NK-92 (cell line): ENCODE data around the gene PHKG2.
A peak's percentile ranks its signal among the peaks of the same experiment; 100 is the strongest.

Source experiments
- DNase-seq: peaks from one replicate; lab custom pipeline; 2025; ENCODE audit not compliant: unreplicated experiment; lab: John Stamatoyannopoulos, UW

PHKG2 gene

DNA sequence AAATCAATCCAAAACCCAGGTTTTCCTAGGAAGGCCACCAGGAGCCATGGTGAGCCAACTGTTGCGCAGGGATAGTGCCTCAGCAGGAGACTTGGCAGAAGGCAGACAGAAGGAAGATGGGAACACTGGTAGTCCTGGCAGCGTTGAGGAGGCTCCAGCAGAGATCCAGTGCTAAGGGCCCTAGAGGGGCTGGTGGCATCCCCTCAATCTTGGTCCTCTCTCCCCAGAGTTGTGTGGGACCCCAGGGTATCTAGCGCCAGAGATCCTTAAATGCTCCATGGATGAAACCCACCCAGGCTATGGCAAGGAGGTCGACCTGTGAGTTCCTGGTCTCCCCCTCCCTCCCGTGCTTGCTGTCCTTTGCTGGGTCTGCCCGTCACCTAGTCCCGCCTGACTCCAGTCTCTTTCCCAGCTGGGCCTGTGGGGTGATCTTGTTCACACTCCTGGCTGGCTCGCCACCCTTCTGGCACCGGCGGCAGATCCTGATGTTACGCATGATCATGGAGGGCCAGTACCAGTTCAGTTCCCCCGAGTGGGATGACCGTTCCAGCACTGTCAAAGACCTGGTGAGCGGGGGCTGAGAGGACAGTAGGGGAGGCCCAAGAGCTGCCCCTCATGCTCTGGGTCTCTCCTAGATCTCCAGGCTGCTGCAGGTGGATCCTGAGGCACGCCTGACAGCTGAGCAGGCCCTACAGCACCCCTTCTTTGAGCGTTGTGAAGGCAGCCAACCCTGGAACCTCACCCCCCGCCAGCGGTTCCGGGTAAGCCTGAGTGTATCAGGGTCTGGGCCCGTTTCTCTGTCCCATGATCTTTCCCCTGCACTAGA is 7.9 kb downstream of the PHKG2 start:
- DNase-seq: no peak

- DNase-seq: no peak
Measured at GRCh38 chr16:30756781-30757100, 8.5 kb downstream of the PHKG2 start.

- no peak for DNase-seq
Measured at GRCh38 chr16:30757316-30757715, 9.1 kb downstream of the PHKG2 start.

DNA sequence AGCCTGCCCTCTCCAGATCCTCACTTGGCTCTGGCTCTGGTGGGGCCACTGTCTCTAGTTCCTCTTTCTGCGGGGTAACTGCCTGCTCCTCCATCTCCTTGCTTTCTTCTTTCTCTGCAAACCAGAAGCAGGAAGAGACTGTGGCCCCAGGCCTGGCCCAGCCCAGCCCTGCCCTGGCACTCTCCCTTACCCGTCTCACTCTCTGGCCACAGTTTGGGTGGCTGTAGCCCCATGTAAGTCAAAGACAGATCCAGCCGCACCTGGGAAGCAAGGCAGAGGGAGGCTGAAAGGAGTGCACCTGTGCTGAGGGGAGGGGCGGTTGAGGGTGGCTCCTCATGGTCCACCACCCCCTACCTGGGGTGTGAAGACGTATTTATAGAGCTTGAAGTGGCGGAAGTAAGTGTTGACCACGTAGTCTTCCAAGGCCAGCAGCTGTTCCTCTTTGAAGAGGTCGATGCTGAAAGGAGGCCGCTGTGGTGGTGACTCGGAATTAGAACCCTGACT is 10.8 kb downstream of the PHKG2 start:
- no peak for DNase-seq

- DNase-seq: no peak
Measured at GRCh38 chr16:30760001-30760559, 11.9 kb downstream of the PHKG2 start.

DNA sequence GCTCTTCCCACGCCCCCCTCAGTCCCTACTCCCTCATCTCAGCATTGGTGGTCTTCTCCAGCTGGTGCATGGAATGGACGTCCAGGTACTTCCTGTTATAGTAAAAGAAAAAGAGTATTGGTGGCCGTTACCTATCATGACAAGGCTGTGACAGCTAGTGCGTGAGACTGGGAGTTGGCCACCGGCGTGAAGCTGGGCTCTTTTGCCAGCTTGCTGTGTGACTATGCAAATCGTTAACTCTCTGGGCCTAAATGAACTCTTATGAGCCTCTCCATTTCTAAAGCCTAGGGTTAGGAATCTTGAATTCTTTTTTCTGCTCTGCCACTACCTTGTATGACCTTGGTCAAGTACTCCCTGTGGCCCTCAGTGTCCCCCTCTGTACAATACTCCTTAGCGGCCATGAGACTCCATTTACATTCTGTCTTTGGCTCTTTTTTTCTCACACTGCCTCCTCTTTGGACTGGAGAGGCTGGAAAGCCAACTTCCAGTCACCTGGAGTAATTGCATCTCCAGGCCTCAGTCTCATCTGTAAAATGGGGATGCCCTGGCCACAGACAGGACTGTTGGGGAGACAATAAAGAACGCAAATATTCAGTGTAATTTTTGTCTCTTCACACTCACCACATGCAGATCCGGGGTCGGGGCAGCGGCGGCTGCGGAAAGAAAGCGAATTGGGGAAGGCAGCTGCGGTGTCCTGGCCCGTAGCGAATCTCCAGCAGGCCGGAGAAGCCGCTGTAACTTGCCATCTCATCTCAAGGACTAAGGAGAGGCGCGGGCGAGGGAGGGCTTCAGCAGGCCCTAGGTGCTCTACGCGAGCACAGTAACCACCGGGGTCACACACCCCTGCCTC is 12.6 kb downstream of the PHKG2 start:
- no peak for DNase-seq

DNA sequence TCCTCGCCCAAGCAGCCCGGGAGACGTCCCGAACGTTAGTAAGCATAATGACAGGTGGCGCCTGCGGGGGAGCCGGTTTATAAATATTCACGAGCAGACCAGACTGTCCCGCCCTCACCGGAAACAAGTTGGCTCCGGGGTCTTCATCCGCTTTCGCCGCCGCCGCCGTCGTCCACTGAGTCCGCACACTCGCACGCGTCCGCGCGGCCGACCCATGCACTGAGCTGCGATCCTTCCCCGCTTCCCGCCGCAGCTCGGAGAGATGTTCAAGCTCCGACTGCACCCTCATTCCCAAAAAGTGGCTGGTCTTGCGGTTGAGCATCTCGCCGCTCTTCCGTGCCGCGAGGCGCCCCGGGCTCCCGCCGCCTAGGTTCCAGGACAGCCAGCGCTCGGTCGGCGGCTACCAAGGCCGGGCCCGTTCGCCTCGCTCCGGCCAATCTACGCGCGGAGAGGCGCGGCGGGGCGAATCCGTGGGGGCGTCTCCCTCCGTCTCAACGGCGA is 13.3 kb downstream of the PHKG2 start:
- DNase-seq: no peak

DNA sequence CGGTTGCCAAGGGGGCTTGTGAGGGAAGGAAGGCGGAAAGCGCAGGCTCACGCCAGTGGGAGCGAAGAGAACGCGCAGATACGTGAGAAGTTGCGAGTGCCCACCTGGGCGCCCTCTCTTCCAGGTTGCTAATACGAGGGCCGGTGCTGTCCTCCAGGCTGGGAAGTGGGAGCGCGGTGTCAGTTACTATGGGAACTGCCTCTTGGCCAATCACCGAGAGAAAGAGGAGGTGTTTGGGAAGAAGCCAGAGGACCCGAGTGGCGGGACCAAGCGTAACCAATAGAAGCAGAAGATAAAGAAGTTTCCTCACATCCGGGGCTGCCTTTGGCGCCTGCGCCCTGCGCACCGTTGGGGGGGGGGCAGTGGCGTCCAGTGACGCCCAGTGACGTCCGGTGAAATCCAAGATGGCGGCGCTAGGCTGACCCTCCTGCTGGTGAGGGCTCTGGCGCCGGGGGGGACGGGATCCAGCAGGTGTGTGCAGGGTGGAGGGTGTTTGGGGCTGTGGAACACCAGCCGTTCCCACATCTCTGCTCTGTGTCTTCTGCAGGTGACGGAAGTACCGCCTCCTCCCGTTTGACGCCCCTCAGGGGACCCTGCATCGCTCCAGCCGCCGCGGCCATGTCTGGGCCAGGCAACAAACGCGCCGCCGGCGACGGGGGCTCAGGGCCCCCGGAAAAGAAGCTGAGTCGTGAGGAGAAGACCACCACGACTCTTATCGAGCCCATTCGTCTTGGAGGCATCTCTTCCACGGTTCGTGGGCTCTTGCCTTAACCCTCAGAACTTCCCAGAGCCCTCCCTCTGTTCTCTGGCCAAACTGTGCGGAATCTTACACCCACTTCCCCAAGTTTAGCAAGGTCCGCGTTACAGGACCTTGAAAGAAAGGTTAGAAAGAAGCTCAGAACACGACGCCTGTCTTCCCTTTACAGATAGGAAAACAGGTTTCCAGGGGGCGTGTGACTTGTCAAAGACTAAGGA is 14.0 kb downstream of the PHKG2 start, which contains the start of the genes CFAP119 and RNF40:
Gene CFAP119 (minus strand): TSS at position 135 of the 975 bp plus-strand sequence. CDS start 314 bp downstream, outside the sequence.
Gene RNF40 (plus strand): TSS at position 395 of the 975 bp plus-strand sequence. CDS start 224 bp downstream, at position 619.
- peak; percentile 59 for DNase-seq

- no peak for DNase-seq
Measured at GRCh38 chr16:30762991-30763725, 14.9 kb downstream of the PHKG2 start.

DNA sequence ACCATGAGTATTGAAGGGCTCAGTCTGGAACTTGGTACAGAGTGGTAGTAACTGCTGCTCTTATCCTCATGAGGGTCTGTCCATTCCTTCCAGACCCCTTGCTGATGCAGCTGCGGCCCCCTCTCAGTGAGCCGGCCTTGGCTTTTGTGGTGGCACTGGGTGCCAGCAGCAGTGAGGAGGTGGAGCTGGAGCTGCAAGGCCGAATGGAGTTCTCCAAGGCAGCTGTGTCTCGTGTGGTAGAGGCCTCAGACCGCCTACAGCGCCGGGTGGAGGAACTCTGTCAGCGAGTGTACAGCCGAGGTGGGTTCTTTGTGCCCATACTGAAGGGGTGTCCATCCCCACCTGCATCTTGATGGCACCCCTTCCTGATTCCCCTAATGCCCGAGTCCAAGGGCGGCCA is 15.9 kb downstream of the PHKG2 start:
- no peak for DNase-seq

GRCh38 chr16:30764816-30765465 is 16.7 kb downstream of the PHKG2 start:
- DNase-seq: no peak

- DNase-seq: no peak
Measured at GRCh38 chr16:30766206-30766932, 18.1 kb downstream of the PHKG2 start.

DNA sequence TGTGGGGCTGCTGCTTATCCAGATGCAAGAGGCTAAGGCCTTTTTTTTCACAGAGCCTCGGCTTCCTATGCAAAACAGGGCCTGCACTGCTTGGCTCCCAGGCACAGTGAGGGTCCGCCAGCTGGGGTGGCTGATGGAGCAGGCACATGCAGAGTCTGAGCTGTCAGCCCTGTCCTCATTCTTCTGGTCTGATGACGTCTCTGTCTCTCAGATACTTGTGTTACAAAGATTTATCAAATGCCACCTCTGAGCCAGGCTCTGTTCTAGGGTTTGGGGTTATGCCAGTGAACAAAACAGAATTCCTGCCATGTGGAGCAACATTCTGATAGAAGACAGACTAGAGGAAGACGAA is 18.7 kb downstream of the PHKG2 start:
- no peak for DNase-seq

DNA sequence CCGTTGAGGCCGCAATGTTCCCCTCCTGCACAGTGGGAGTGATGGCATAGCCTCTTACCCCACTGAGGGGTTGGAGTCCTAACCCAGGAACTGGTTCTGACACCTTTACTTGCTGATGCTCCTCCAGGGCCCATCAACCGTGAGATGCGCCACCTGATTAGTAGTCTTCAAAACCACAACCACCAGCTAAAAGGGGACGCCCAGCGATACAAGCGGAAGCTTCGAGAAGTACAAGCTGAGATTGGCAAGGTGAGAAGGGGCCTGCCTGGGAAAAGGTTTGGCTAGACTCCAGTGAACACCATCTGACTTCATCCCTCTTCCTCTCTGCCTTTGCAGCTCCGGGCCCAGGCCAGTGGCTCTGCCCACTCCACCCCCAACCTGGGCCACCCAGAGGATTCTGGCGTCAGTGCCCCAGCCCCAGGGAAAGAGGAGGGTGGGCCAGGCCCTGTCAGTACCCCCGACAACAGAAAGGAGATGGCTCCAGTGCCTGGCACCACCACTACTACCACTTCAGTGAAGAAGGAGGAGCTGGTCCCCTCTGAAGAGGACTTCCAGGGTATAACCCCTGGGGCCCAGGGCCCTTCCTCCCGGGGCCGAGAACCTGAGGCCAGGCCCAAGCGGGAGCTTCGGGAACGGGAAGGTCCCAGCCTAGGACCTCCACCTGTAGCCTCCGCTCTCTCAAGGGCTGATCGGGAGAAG is 19.7 kb downstream of the PHKG2 start:
- DNase-seq: no peak

GRCh38 chr16:30768583-30769181 is 20.5 kb downstream of the PHKG2 start:
- no peak for DNase-seq

DNA sequence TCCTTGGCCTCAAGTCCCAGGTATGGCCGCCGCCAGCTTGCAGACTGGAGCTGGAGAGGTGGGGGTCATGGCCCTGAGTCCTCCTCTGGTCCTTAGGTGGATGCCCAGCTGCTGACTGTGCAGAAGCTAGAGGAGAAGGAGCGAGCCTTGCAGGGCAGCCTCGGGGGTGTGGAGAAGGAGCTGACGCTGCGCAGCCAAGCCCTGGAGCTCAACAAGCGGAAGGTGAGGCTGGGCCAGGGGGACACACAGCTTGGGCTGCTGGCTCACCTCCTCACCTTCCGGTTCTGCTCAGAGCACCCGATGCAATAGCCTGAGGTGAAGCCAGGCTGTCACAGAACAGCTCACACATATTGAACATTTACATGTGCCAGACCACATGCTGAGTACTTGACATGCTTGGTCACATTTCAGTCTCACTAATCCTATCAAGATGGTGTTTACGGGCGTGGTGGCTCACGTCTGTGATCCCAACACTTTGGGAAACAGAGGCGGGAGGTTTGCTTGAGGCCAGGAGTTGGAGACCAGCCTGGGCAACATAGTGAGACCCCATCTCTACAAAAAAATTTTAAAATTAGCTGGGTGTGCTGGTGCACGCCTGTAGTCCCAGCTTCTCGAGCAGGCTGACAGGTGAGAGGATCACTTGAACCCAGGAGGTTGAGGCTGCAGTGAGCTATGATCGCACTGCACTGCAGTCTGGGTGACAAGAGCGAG is 21.3 kb downstream of the PHKG2 start:
- no peak for DNase-seq

- DNase-seq: no peak
Measured at GRCh38 chr16:30771726-30772125, 23.5 kb downstream of the PHKG2 start.
